Measurements from ENCODE around the gene A3GALT2. TPM values are rescaled to one million over a fixed set of nuclear protein-coding genes. Genes with fewer than 3 reads are reported as not detected.

The A3GALT2 gene
- total RNA-seq, 1 experiment from 2014 or later: not detected

DNA sequence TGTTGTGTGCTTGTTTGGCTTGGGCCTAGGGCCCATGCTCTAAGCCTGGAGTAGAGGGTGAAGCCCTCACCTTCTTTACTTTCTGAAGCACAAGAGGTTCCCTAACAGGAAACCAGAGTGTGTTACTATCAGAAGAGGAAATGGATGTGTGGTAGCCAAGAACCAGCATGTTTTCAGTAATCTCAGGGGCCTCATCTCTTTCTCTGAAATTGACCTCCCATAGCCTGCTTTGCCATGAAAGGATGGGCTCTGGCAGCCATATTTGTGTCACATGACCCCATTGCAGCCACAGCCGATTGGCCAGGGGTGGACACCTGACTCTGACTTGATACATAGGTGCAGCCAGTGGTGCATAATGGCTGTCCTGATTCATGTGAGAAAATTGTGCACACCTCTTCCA is 18.6 kb downstream of the A3GALT2 start:
- no peaks in the 10 kb centered on the region for H3K36me3 ChIP-seq (ENCODE audit: control insufficient read depth, insufficient read depth, low read length)
- intact Hi-C loops (cut with micrococcal nuclease; ENCODE audit: unreplicated experiment): no loop called here
- BruUV-seq (replicated peaks): no TSS peak

DNA sequence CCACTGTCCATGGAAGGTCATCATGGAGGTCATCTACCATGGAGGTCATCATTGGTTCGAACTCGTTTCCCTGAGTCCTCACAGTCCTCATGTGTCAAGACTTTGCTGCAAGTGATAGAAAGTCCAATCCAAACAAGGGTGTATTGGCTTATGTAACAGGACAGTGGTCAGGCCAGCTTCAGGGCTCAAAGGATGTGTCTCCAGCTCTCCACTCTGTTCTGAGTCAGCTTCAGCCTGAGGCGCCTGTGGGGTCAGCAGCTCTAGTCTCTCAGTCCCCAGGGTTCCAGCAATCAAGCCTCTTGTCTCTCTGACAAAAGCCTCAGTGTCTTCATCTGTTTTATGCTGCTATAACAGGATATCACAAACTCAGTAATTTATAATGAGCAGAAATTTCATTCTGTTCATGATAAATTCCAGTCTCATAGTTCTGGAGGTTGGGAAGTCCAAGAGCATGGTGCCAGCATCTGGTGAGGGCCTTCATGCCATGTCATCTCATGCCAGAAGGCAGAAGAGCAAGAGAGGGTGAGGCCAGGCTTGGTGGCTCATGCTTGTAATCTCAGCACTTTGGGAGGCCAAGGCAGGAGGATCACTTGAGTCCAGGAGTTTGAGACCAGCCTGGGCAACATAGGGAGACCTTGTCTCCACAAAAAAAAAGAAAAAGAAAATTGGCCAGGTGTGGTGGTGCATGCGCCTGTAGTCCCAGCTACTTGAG is 19.5 kb downstream of the A3GALT2 start:
- intact Hi-C loops (cut with micrococcal nuclease; ENCODE audit: unreplicated experiment): no loop called here
- H3K27me3 Mint-ChIP-seq (ENCODE audit: insufficient read depth, unreplicated experiment): no peaks in the 10 kb centered on the region
- H3K36me3 ChIP-seq (ENCODE audit: control insufficient read depth, insufficient read depth, low read length): no peaks in the 10 kb centered on the region
- TF ChIP-seq, protein P1, sequence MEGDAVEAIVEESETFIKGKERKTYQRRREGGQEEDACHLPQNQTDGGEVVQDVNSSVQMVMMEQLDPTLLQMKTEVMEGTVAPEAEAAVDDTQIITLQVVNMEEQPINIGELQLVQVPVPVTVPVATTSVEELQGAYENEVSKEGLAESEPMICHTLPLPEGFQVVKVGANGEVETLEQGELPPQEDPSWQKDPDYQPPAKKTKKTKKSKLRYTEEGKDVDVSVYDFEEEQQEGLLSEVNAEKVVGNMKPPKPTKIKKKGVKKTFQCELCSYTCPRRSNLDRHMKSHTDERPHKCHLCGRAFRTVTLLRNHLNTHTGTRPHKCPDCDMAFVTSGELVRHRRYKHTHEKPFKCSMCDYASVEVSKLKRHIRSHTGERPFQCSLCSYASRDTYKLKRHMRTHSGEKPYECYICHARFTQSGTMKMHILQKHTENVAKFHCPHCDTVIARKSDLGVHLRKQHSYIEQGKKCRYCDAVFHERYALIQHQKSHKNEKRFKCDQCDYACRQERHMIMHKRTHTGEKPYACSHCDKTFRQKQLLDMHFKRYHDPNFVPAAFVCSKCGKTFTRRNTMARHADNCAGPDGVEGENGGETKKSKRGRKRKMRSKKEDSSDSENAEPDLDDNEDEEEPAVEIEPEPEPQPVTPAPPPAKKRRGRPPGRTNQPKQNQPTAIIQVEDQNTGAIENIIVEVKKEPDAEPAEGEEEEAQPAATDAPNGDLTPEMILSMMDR (IDR thresholded peaks at IDR 0.05; ENCODE audit: insufficient read depth in 1 of 2, low read depth in 1 of 2, low read length in 1 of 2, severe bottlenecking in 1 of 2, unreplicated experiment in 1 of 2): no peak
- CTCF ChIA-PET: no interaction called here
- H3K4me3 ChIP-seq (ENCODE audit: low read depth, low read length): no peak overlapping the region
- no peaks in the 10 kb centered on the region for H3K9me3 Mint-ChIP-seq (ENCODE audit: unreplicated experiment)
- no peak overlapping the region for H3K4me3 Mint-ChIP-seq (ENCODE audit: unreplicated experiment)
- H3K4me1 Mint-ChIP-seq (ENCODE audit: low read depth, unreplicated experiment): no peaks in the 10 kb centered on the region
- DNase-seq: no peak
- H3K27me3 ChIP-seq (replicated peaks; ENCODE audit: control insufficient read depth, insufficient read depth, low read length): no peaks in the 10 kb centered on the region
- no peaks in the 10 kb centered on the region for H3K4me1 ChIP-seq
- POLR2A ChIA-PET: no interaction called here
- BruUV-seq (replicated peaks): no TSS peak
- H3K9me3 ChIP-seq: no peaks in the 10 kb centered on the region
- H3K27ac Mint-ChIP-seq (ENCODE audit: unreplicated experiment): no peak overlapping the region
- peaks cover 34% of the 10 kb centered on the region for H3K36me3 Mint-ChIP-seq (ENCODE audit: insufficient read depth, unreplicated experiment)

More for the DNA sequence above, 18.6 kb downstream of the A3GALT2 start:
- no peaks in the 10 kb centered on the region for H3K9me3 ChIP-seq
- no peak for DNase-seq
- Mint-ChIP-seq H3K27me3 (ENCODE audit: insufficient read depth, unreplicated experiment) (no peaks in the 10 kb centered on the region), H3K4me3 (ENCODE audit: unreplicated experiment) (no peak overlapping the region), H3K36me3 (ENCODE audit: insufficient read depth, unreplicated experiment) (peaks cover 27% of the 10 kb centered on the region), H3K27ac (ENCODE audit: unreplicated experiment) (no peak overlapping the region), H3K4me1 (ENCODE audit: low read depth, unreplicated experiment) (no peaks in the 10 kb centered on the region), H3K9me3 (ENCODE audit: unreplicated experiment) (no peaks in the 10 kb centered on the region)
- H3K27me3 ChIP-seq (replicated peaks; ENCODE audit: control insufficient read depth, insufficient read depth, low read length): no peaks in the 10 kb centered on the region
- H3K4me3 ChIP-seq (ENCODE audit: low read depth, low read length): no peak overlapping the region
- TF ChIP-seq, protein P1 (IDR thresholded peaks at IDR 0.05; ENCODE audit: insufficient read depth in 1 of 2, low read depth in 1 of 2, low read length in 1 of 2, severe bottlenecking in 1 of 2, unreplicated experiment in 1 of 2): no peak
- CTCF ChIA-PET: no interaction called here
- POLR2A ChIA-PET: no interaction called here
- H3K4me1 ChIP-seq: no peaks in the 10 kb centered on the region

DNA sequence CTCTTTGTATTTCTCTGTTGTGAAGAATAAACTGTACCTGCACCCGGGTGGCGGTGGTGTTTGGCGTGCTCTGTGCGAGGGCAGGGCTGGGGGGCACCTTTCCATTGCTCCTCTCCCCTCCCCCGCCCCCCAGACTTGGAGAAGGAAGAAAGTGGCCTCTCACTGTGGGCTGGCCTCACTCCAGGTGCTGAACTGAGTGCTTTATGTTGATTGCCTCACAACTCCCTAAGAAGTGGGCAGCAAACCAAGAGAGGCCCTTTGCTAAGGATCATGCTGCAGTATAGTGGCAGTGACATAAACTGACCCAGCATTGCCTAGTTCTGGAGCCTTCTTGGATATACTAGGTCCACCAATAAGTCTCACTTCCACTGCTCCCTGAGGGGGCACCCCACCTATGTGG is 20.2 kb downstream of the A3GALT2 start:
- CTCF ChIA-PET: no interaction called here
- Histone ChIP-seq H3K4me3 (ENCODE audit: low read depth, low read length) (no peak overlapping the region), H3K27me3 (replicated peaks; ENCODE audit: control insufficient read depth, insufficient read depth, low read length) (no peaks in the 10 kb centered on the region), H3K36me3 (ENCODE audit: control insufficient read depth, insufficient read depth, low read length) (no peaks in the 10 kb centered on the region), H3K4me1 (no peaks in the 10 kb centered on the region), H3K9me3 (no peaks in the 10 kb centered on the region)
- Mint-ChIP-seq H3K4me1 (ENCODE audit: low read depth, unreplicated experiment) (no peaks in the 10 kb centered on the region), H3K36me3 (ENCODE audit: insufficient read depth, unreplicated experiment) (peaks cover 40% of the 10 kb centered on the region), H3K4me3 (ENCODE audit: unreplicated experiment) (no peak overlapping the region), H3K9me3 (ENCODE audit: unreplicated experiment) (no peaks in the 10 kb centered on the region), H3K27me3 (ENCODE audit: insufficient read depth, unreplicated experiment) (no peaks in the 10 kb centered on the region), H3K27ac (ENCODE audit: unreplicated experiment) (no peak overlapping the region)
- no peak for DNase-seq
- BruUV-seq (replicated peaks): no TSS peak
- POLR2A ChIA-PET: no interaction called here
- TF ChIP-seq, protein P1 (IDR thresholded peaks at IDR 0.05; ENCODE audit: insufficient read depth in 1 of 2, low read depth in 1 of 2, low read length in 1 of 2, severe bottlenecking in 1 of 2, unreplicated experiment in 1 of 2): no peak
- intact Hi-C loops (cut with micrococcal nuclease; ENCODE audit: unreplicated experiment): no loop called here

All from Caco-2 (cell line).